ENCODE results near the gene SORBS1. TPM values are rescaled to one million over a fixed set of nuclear protein-coding genes. Genes with fewer than 3 reads are reported as not detected.

SORBS1 gene
- total RNA-seq, 1 experiment from 2014 or later: 0.56 TPM

GRCh38 chr10:95451150-95451549 lies 110.0 kb downstream of the SORBS1 start:
- no peak for DNase-seq (ENCODE audit: low spot score)
- TF ChIP-seq EZH2 (IDR thresholded peaks at IDR 0.05; ENCODE audit: borderline replicate concordance, low read depth, low read length, poor library complexity, severe bottlenecking) (no peak), CTCF (conservative IDR thresholded peaks at IDR 0.05; ENCODE audit: low read depth, low read length) (no peak)
- H3K9me3 ChIP-seq (ENCODE audit: low read depth, low read length, poor library complexity, severe bottlenecking): no peaks in the 10 kb centered on the region
- no peaks in the 10 kb centered on the region for H3K36me3 ChIP-seq (ENCODE audit: insufficient read depth, low read length, poor library complexity, severe bottlenecking)
- BruUV-seq (replicated peaks): no TSS peak
- no peaks in the 10 kb centered on the region for H3K4me1 ChIP-seq (ENCODE audit: insufficient read depth, low read length, poor library complexity, severe bottlenecking)
- ChIA-PET CTCF (no interaction called here), POLR2A (ENCODE audit: low non-redundant PET) (no interaction called here)
- H3K27ac ChIP-seq (ENCODE audit: low read depth, low read length, poor library complexity, severe bottlenecking): no peak overlapping the region
- intact Hi-C loops (cut with micrococcal nuclease; ENCODE audit: unreplicated experiment): no loop called here
- no peak overlapping the region for H3K4me3 ChIP-seq (ENCODE audit: low read depth, low read length, poor library complexity, severe bottlenecking)
- peaks cover 8% of the 10 kb centered on the region for H3K27me3 ChIP-seq (replicated peaks; ENCODE audit: insufficient read depth, low read depth, low read length, poor library complexity)

GRCh38 chr10:95450188-95450587 lies 111.0 kb downstream of the SORBS1 start:
- H3K4me3 ChIP-seq (ENCODE audit: low read depth, low read length, poor library complexity, severe bottlenecking): no peak overlapping the region
- DNase-seq (ENCODE audit: low spot score): no peak
- ChIA-PET CTCF (no interaction called here), POLR2A (ENCODE audit: low non-redundant PET) (no interaction called here)
- H3K27me3 ChIP-seq (replicated peaks; ENCODE audit: insufficient read depth, low read depth, low read length, poor library complexity): peaks cover 8% of the 10 kb centered on the region
- no peaks in the 10 kb centered on the region for H3K4me1 ChIP-seq (ENCODE audit: insufficient read depth, low read length, poor library complexity, severe bottlenecking)
- no peak overlapping the region for H3K27ac ChIP-seq (ENCODE audit: low read depth, low read length, poor library complexity, severe bottlenecking)
- intact Hi-C loops (cut with micrococcal nuclease; ENCODE audit: unreplicated experiment): no loop called here
- TF ChIP-seq CTCF (conservative IDR thresholded peaks at IDR 0.05; ENCODE audit: low read depth, low read length) (no peak), EZH2 (IDR thresholded peaks at IDR 0.05; ENCODE audit: borderline replicate concordance, low read depth, low read length, poor library complexity, severe bottlenecking) (no peak)
- H3K9me3 ChIP-seq (ENCODE audit: low read depth, low read length, poor library complexity, severe bottlenecking): no peaks in the 10 kb centered on the region
- no peaks in the 10 kb centered on the region for H3K36me3 ChIP-seq (ENCODE audit: insufficient read depth, low read length, poor library complexity, severe bottlenecking)
- no TSS peak for BruUV-seq (replicated peaks)

- BruUV-seq (replicated peaks): no TSS peak
- peak; percentile 13 for DNase-seq (ENCODE audit: low spot score)
- no peaks in the 10 kb centered on the region for H3K4me1 ChIP-seq (ENCODE audit: insufficient read depth, low read length, poor library complexity, severe bottlenecking)
- intact Hi-C loops (cut with micrococcal nuclease; ENCODE audit: unreplicated experiment): loop anchor here (5.0 kb wide), 2 partner anchors 155 to 315 kb away; no protein-coding TSS in a partner anchor
- no peak overlapping the region for H3K4me3 ChIP-seq (ENCODE audit: low read depth, low read length, poor library complexity, severe bottlenecking)
- CTCF ChIA-PET: no interaction called here
- no peaks in the 10 kb centered on the region for H3K9me3 ChIP-seq (ENCODE audit: low read depth, low read length, poor library complexity, severe bottlenecking)
- TF ChIP-seq CTCF (conservative IDR thresholded peaks at IDR 0.05; ENCODE audit: low read depth, low read length) (no peak), EZH2 (IDR thresholded peaks at IDR 0.05; ENCODE audit: borderline replicate concordance, low read depth, low read length, poor library complexity, severe bottlenecking) (no peak)
- H3K36me3 ChIP-seq (ENCODE audit: insufficient read depth, low read length, poor library complexity, severe bottlenecking): no peaks in the 10 kb centered on the region
- POLR2A ChIA-PET (ENCODE audit: low non-redundant PET): no interaction called here
- H3K27ac ChIP-seq (ENCODE audit: low read depth, low read length, poor library complexity, severe bottlenecking): no peak overlapping the region
- H3K27me3 ChIP-seq (replicated peaks; ENCODE audit: insufficient read depth, low read depth, low read length, poor library complexity): peaks cover 8% of the 10 kb centered on the region
Observed at GRCh38 chr10:95447685-95448084, 113.5 kb downstream of the SORBS1 start.

Measured in A673 (cell line).